ENCODE data around the gene TSPEAR.

DNA sequence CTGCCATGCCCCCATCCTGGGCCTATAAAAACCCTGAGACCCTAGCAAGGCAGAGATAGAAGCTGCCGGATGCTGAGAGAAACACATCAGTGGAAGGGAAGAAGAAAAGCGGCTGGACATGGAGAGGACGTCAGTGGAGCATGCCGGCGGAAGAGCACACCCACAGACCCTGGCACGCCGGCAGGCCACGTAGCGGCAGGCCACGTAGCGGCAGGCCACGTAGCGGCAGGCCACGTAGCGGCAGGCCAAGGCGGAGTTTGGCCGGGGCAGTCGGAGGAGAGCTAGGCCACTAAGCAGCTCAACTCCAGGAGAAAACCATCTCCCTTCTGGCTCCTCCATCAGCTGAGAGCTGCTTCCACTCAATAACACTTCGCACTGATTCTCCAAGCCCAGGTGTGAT is 221.0 kb downstream of the TSPEAR start:
- TF ChIP-seq, protein P1, sequence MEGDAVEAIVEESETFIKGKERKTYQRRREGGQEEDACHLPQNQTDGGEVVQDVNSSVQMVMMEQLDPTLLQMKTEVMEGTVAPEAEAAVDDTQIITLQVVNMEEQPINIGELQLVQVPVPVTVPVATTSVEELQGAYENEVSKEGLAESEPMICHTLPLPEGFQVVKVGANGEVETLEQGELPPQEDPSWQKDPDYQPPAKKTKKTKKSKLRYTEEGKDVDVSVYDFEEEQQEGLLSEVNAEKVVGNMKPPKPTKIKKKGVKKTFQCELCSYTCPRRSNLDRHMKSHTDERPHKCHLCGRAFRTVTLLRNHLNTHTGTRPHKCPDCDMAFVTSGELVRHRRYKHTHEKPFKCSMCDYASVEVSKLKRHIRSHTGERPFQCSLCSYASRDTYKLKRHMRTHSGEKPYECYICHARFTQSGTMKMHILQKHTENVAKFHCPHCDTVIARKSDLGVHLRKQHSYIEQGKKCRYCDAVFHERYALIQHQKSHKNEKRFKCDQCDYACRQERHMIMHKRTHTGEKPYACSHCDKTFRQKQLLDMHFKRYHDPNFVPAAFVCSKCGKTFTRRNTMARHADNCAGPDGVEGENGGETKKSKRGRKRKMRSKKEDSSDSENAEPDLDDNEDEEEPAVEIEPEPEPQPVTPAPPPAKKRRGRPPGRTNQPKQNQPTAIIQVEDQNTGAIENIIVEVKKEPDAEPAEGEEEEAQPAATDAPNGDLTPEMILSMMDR (IDR thresholded peaks at IDR 0.05 in 8 of 11, conservative IDR thresholded peaks at IDR 0.05 in 3 of 11) = no peak
- TF ChIP-seq POLR2A (IDR thresholded peaks at IDR 0.05) = no peak
- no peak for TF ChIP-seq POLR2AphosphoS5 (IDR thresholded peaks at IDR 0.05)

Data from spleen (tissue), 7 donors.